ENCODE data around the gene SSX2IP. TPM values are rescaled to one million over a fixed set of nuclear protein-coding genes. Genes with fewer than 3 reads are reported as not detected.
"Not testable (repeated sequence)": the region's sequence is repeated elsewhere in the genome, so short reads cannot be mapped to it uniquely, and the experiment has no call there.

Gene SSX2IP
- total RNA-seq, 2 experiments from 2014 or later = 16.8 to 18.8 TPM

- Mint-ChIP-seq H3K4me3 (no peak overlapping the region), H3K27ac (no peak overlapping the region)
- POLR2A ChIA-PET = no interaction called here
These were observed 24.5 kb downstream of the SSX2IP start for GRCh38 chr1:84665703-84666317.

GRCh38 chr1:84653130-84653677 is 37.1 kb downstream of the SSX2IP start:
- H3K27ac Mint-ChIP-seq = no peak overlapping the region
- DNase-seq = no peak
- CTCF ChIA-PET = no interaction called here
- no peak overlapping the region for H3K4me3 Mint-ChIP-seq
- H3K4me1 Mint-ChIP-seq = peaks cover 2% of the 10 kb centered on the region
- no peaks in the 10 kb centered on the region for H3K9me3 Mint-ChIP-seq
- H3K36me3 Mint-ChIP-seq (ENCODE audit: low read depth) = peaks cover 35% of the 10 kb centered on the region
- POLR2A ChIA-PET = no interaction called here
- no peaks in the 10 kb centered on the region for H3K27me3 Mint-ChIP-seq

More at GRCh38 chr1:84665703-84666317, 24.5 kb downstream of the SSX2IP start:
- no peaks in the 10 kb centered on the region for H3K27me3 Mint-ChIP-seq
- H3K4me1 Mint-ChIP-seq = no peaks in the 10 kb centered on the region
- peaks cover 16% of the 10 kb centered on the region for H3K36me3 Mint-ChIP-seq (ENCODE audit: low read depth)
- no peak for DNase-seq
- no peaks in the 10 kb centered on the region for H3K9me3 Mint-ChIP-seq
- CTCF ChIA-PET = no interaction called here

GRCh38 chr1:84644472-84644871 is 45.8 kb downstream of the SSX2IP start:
- Mint-ChIP-seq H3K36me3 (ENCODE audit: low read depth) (peaks cover 10% of the 10 kb centered on the region), H3K4me3 (no peak overlapping the region), H3K27ac (no peak overlapping the region), H3K27me3 (no peaks in the 10 kb centered on the region), H3K4me1 (no peaks in the 10 kb centered on the region), H3K9me3 (no peaks in the 10 kb centered on the region)
- POLR2A ChIA-PET = no interaction called here
- CTCF ChIA-PET = no interaction called here
- DNase-seq = no peak

DNA sequence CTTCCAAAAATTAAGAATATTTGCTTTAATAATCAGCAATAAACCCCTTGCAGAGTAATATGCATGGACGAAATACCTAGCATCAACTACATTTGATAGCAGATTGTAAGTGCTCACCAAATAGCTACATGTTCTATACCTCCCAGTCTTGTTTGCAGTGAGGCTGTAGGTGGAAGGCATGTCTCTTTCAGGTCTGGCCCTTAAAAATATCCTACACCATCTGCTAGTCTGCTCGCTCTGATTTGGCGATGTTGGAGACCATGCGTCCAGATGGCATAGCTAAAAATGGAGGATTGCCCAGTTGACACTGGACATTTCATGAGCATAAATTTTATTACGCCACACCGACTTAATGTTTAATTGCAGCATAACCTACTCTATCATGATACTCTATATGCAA is 47.1 kb downstream of the SSX2IP start:
- Mint-ChIP-seq H3K4me1 (no peaks in the 10 kb centered on the region), H3K27ac (no peak overlapping the region), H3K27me3 (no peaks in the 10 kb centered on the region), H3K4me3 (no peak overlapping the region), H3K36me3 (ENCODE audit: low read depth) (peaks cover 6% of the 10 kb centered on the region), H3K9me3 (no peaks in the 10 kb centered on the region)
- CTCF ChIA-PET = interaction anchor here (1.4 to 1.6 kb wide), 2 partner anchors 23 to 111 kb away, joined by 4 to 5 read pairs; no protein-coding TSS in a partner anchor
- DNase-seq = no peak
- POLR2A ChIA-PET = no interaction called here

GRCh38 chr1:84642774-84643173 is 47.5 kb downstream of the SSX2IP start:
- ChIA-PET POLR2A (no interaction called here), CTCF (interaction anchor here (1.4 to 1.6 kb wide), 2 partner anchors 23 to 111 kb away, joined by 4 to 5 read pairs; no protein-coding TSS in a partner anchor)
- Mint-ChIP-seq H3K36me3 (ENCODE audit: low read depth) (peaks cover 6% of the 10 kb centered on the region), H3K4me1 (no peaks in the 10 kb centered on the region), H3K4me3 (no peak overlapping the region), H3K27me3 (no peaks in the 10 kb centered on the region), H3K27ac (no peak overlapping the region), H3K9me3 (no peaks in the 10 kb centered on the region)
- DNase-seq = no peak

GRCh38 chr1:84639731-84640130 is 50.5 kb downstream of the SSX2IP start:
- H3K4me1 Mint-ChIP-seq; H3K4me3 Mint-ChIP-seq; H3K9me3 Mint-ChIP-seq; H3K36me3 Mint-ChIP-seq (ENCODE audit: low read depth); POLR2A ChIA-PET; H3K27me3 Mint-ChIP-seq; DNase-seq; CTCF ChIA-PET; H3K27ac Mint-ChIP-seq: not testable (repeated sequence)

GRCh38 chr1:84635429-84635828 is 54.8 kb downstream of the SSX2IP start:
- Mint-ChIP-seq H3K36me3 (ENCODE audit: low read depth) (no peaks in the 10 kb centered on the region), H3K27me3 (peaks cover 5% of the 10 kb centered on the region), H3K27ac (no peak overlapping the region), H3K4me1 (peaks cover 9% of the 10 kb centered on the region), H3K4me3 (no peak overlapping the region), H3K9me3 (no peaks in the 10 kb centered on the region)
- ChIA-PET POLR2A (no interaction called here), CTCF (interaction anchor here (1.6 kb wide), 1 partner anchor 87 kb away, joined by 4 read pairs; no protein-coding TSS in a partner anchor)
- no peak for DNase-seq

DNA sequence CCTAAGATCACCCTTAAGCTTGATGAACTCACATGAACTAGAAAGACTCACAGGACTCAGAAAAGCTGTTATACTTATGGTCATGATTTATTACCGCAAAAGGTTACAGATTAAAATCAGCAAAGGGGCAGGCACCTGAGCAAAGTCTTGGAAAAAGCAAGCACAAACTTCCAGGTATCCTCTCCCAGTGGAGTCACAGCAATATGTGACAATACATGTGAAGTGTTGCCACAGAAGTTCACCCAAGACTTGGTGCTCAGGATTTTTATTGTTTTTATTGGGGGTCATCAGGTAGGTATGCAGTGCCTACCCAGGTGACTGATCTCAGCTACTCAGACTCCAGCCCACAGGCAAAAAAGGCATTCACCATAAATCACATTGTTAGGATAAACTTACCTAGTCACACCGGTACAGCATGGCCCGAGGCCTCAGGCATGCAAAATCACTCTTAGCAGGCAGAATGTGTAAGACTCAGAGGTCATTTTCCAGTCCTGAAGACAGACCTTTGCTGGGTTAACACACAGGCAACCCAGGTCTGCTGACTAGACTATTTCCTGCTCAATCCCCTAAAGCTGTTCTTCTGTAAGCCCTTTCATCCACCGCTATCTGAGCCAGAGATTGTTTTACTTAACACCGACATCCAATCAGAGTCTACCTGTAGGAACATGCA is 55.6 kb downstream of the SSX2IP start:
- Mint-ChIP-seq H3K9me3 (no peaks in the 10 kb centered on the region), H3K27ac (no peak overlapping the region), H3K27me3 (peaks cover 5% of the 10 kb centered on the region), H3K36me3 (ENCODE audit: low read depth) (no peaks in the 10 kb centered on the region), H3K4me1 (peaks cover 9% of the 10 kb centered on the region), H3K4me3 (no peak overlapping the region)
- ChIA-PET CTCF (no interaction called here), POLR2A (interaction anchor here (0.9 kb wide), 1 partner anchor 61 kb away, joined by 3 read pairs; the partner anchor contains the start of gene CTBS)
- DNase-seq = no peak

DNA sequence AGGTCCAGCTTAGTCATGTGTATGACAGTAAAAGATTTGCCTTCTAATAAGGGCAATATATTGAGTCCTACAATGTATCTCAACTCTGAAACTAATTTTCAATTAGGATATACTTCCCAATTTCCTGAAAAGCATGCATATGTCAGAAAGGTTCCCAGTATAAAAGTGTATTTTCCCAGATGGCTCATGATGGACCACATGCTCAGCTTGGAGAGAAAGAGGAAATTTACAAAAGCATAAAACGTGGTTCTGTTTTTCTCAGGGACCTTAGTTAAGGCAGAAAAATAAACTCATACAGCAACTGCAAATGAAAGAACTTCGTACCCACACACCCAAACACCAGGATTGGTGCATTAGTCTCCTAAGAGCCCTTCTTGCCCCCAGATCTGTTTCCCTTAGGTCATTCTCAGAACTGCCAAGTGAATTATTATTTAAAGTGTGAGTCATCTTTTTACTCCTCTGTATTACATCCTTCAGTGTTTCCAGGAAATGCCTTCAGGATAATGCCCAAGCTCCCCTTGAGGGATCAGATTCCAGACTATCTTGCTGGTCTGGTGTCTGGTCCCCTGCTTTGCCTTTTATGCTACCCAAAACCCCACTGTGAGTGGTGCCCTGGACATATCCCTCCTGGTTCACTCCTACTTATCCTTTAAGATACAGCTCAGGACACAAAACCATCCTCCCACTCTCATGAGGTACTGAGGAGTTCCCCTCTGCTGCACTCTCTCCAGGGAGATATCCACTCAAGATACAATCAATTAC is 57.4 kb downstream of the SSX2IP start:
- H3K4me3 Mint-ChIP-seq = no peak overlapping the region
- H3K27me3 Mint-ChIP-seq = peaks cover 8% of the 10 kb centered on the region
- peaks cover 9% of the 10 kb centered on the region for H3K4me1 Mint-ChIP-seq
- POLR2A ChIA-PET = no interaction called here
- CTCF ChIA-PET = interaction anchor here (1.6 kb wide), 1 partner anchor 12 kb away, joined by 4 read pairs; no protein-coding TSS in a partner anchor
- H3K27ac Mint-ChIP-seq = no peak overlapping the region
- H3K36me3 Mint-ChIP-seq (ENCODE audit: low read depth) = no peaks in the 10 kb centered on the region
- no peak for DNase-seq
- H3K9me3 Mint-ChIP-seq = no peaks in the 10 kb centered on the region

GRCh38 chr1:84632137-84632536 is 58.1 kb downstream of the SSX2IP start:
- H3K9me3 Mint-ChIP-seq = no peaks in the 10 kb centered on the region
- POLR2A ChIA-PET = no interaction called here
- DNase-seq = no peak
- CTCF ChIA-PET = interaction anchor here (1.6 kb wide), 1 partner anchor 12 kb away, joined by 4 read pairs; no protein-coding TSS in a partner anchor
- H3K27me3 Mint-ChIP-seq = peaks cover 8% of the 10 kb centered on the region
- H3K27ac Mint-ChIP-seq = no peak overlapping the region
- H3K4me3 Mint-ChIP-seq = no peak overlapping the region
- H3K4me1 Mint-ChIP-seq = peaks cover 9% of the 10 kb centered on the region
- H3K36me3 Mint-ChIP-seq (ENCODE audit: low read depth) = no peaks in the 10 kb centered on the region

GRCh38 chr1:84624876-84625275 is 65.4 kb downstream of the SSX2IP start:
- H3K36me3 Mint-ChIP-seq (ENCODE audit: low read depth) = no peaks in the 10 kb centered on the region
- H3K27me3 Mint-ChIP-seq = peaks cover 7% of the 10 kb centered on the region
- no peak for DNase-seq
- H3K9me3 Mint-ChIP-seq = no peaks in the 10 kb centered on the region
- no peak overlapping the region for H3K27ac Mint-ChIP-seq
- CTCF ChIA-PET = interaction anchor here (0.7 to 1.4 kb wide), 5 partner anchors 11 to 192 kb away, joined by 3 to 5 read pairs (median 3); no protein-coding TSS in a partner anchor
- H3K4me3 Mint-ChIP-seq = no peak overlapping the region
- POLR2A ChIA-PET = interaction anchor here (1.1 kb wide), 1 partner anchor 145 kb away, joined by 3 read pairs; no protein-coding TSS in a partner anchor
- H3K4me1 Mint-ChIP-seq = peaks cover 13% of the 10 kb centered on the region

GRCh38 chr1:84621553-84621952 is 68.7 kb downstream of the SSX2IP start:
- POLR2A ChIA-PET = interaction anchor here (3.1 kb wide), 1 partner anchor 48 kb away, joined by 20 read pairs; the partner anchor contains the start of gene CTBS
- peaks cover 19% of the 10 kb centered on the region for H3K4me1 Mint-ChIP-seq
- CTCF ChIA-PET = interaction anchor here (0.9 to 2.5 kb wide), 8 partner anchors 9 to 480 kb away, joined by 3 to 9 read pairs (median 4); no protein-coding TSS in a partner anchor
- peaks cover 4% of the 10 kb centered on the region for H3K27me3 Mint-ChIP-seq
- no peak overlapping the region for H3K27ac Mint-ChIP-seq
- H3K4me3 Mint-ChIP-seq = no peak overlapping the region
- H3K36me3 Mint-ChIP-seq (ENCODE audit: low read depth) = no peaks in the 10 kb centered on the region
- no peaks in the 10 kb centered on the region for H3K9me3 Mint-ChIP-seq
- DNase-seq = no peak

Measured in activated CD4-positive, alpha-beta memory T cell treated with anti-CD3 and anti-CD28 coated beads, Interleukin-2, amount 10 ng/mL, durations not matched to agents 7 days and 5 days (primary cell).